ENCODE measurements around the gene XYLT1.

Gene XYLT1

GRCh38 chr16:17168181-17168580, 302.6 kb downstream of the XYLT1 start:
- no peak for DNase-seq

DNA sequence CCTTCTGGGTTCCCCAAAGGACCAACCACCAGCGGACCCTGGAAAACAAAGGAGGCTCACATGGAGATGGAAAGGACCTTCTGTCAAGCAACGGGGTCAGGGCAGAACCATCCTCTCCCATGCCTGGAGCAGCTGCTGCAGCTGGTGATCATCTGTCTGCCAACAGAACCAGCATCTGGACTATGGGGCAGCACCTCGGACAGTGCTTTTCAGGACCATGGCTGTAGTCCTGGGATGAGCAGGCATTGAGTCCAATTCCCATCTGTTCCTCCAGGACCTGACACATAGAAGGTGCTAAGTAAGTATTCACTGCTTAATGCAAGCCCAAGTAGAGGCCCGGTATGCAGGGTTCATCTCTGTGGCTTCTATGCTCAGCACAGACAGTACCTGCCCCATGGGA, 304.7 kb downstream of the XYLT1 start:
- no peak for DNase-seq

DNA sequence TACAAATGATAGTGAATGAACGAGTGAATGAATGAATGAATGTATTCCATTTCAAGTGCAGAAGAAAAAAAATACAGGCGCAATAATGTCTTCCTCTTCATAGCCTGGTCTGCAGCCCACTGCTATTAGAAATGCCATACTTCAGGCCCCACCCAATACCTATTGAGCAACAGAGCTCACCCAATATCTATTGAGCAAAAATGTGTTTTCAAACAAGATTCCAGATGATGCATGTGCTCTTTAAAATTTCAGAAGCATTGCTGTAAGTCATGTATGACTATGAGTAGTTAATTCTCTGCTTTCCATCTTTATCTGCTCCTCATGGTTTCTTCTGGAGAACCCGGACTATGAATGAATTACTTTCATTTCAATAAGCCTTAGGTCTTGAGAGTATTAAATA, 308.2 kb downstream of the XYLT1 start:
- DNase-seq: no peak

DNA sequence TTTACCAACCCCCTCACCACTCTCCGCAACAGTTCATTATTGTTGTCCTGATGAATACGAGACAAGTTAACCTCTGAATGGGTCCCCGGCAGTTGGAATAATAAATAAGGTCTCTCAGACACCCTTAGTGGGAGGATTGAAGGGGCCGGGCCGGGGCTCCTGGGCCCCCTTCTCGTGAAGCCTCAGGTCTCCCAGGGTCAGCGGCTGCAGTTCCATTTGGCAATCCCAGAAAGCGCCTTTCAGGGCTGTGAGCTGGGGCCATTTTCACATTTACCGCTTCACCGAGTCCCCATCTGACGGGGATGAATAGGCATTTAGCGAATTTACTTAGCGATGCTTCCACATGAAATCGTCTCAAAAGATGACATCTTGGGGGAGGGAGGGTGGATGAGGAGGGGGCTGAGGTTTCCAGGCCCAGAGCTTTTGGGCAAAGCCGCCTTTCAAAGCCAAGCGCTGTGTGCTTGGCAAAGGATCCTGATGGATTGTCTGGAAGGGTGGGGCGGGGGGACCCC, 309.8 kb downstream of the XYLT1 start:
- DNase-seq: peak; percentile 25

GRCh38 chr16:17160285-17160853, 310.4 kb downstream of the XYLT1 start:
- DNase-seq: peak; percentile 53

- DNase-seq: no peak
Observed at GRCh38 chr16:17159617-17160016, 311.1 kb downstream of the XYLT1 start.

DNA sequence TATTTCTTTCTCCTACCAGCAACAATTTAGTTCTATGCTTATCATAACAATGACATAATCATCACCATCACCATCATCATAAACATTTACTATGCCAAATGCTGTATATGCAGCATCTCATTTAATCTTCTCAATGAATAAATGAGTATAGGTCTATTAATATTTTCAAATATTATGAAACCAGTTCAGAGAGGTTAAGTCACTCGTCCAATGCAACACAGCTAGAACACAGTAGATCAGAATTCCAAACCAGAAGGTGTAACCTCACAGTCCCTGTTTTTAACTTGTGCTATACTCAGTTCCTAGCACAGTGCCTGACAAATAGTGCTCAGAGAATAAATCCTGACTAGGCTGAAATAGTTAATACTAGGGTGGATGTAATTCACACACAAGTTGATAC, 314.8 kb downstream of the XYLT1 start:
- no peak for DNase-seq

DNA sequence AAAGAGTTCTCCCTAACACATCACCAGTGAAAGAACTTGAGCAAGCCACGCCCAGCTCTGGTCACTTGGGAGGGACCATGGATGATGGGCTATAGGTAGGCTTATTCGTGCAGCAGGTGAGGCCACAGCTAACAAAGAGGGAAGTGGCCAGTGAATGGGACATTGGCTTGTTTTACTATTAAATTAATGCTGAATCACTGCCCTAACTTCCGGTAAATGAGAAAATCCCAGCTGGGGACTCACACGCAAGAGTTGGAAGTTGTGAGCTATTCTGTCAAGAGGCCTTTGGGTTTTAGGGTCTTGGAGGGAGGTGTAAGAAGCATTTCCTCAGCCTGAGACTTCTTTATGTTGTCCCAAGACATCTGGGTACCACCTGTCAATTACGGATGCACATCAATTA, 315.3 kb downstream of the XYLT1 start:
- DNase-seq: no peak

DNA sequence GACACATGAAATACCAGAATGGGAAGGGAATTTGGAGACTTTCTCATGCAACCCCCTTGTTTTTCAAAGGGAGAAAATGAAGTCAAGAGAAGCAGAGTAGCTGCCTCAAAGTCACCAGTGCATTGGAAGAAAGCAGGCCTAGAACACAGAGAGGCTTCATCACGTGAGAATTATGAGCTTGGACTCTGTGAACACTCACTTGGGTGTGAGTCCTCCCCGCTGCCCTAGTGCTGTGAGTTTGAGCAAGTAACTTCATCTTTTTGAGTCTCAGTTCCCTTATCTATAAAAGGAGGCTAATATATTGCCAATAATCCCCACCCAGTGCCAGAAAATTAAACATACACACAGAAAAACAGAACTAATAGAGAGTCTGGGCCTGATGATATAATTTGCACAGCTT, 315.8 kb downstream of the XYLT1 start:
- DNase-seq: no peak

DNA sequence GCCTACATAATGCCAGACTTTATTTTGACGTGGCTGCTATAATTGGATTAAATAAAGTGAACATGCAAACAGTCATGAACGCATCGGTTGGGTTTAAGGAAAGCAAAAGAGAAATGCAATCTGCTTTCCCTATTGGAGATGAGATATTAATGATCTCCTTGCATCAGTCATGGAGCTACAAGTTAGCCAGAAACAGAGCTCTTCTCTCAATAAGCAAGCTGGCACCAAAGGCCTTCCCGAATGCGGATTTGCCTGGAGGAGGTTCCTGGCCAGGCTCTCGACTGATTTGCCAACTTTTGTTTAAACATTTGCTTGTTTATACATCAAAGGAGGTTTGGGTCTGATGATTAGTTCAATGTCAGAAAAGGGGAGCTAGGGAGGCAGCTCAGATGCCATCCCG, 318.4 kb downstream of the XYLT1 start:
- DNase-seq: no peak

DNA sequence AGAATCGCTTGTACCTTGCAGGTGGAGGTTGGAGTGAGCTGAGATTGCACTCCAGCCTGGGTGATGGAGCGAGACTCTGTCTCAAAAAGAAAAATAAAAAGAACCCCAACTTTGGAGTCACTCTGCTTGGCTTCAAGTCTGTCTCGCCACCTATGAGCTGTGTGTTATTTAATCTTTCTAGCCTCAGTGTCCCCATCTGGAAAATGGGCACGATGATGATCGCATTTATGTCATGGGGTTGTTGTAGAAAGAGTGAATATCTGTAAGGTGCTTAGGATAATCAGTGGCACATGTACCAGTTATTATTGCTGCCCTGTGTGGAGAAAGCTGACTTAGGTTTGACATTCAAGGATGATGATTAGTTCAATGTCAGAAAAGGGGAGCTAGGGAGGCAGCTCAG, 319.4 kb downstream of the XYLT1 start:
- no peak for DNase-seq

- DNase-seq: no peak
Observed at GRCh38 chr16:17149904-17150483, 320.8 kb downstream of the XYLT1 start.

GRCh38 chr16:17147942-17148341, 322.8 kb downstream of the XYLT1 start:
- no peak for DNase-seq

- DNase-seq: no peak
Observed at GRCh38 chr16:17145029-17145428, 325.7 kb downstream of the XYLT1 start.

DNA sequence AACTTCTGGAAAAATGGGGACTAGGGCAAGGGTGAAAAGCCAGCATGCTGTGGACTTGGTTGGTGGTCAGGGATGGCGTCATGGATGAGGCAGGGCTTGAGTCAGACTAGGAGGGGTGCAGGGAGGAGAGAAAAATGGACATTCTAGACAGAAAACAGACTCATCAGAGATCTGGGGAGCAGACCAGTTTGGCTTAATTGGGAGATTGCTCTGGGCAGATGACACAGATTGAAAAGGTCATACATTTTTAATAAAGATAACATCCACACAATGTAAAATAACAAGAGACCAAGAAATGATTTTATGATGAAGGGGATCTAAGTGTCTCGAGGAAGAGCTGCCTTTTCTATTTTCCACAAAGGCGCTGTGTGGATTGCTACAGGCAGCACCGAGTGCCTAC, 326.3 kb downstream of the XYLT1 start:
- no peak for DNase-seq

DNA sequence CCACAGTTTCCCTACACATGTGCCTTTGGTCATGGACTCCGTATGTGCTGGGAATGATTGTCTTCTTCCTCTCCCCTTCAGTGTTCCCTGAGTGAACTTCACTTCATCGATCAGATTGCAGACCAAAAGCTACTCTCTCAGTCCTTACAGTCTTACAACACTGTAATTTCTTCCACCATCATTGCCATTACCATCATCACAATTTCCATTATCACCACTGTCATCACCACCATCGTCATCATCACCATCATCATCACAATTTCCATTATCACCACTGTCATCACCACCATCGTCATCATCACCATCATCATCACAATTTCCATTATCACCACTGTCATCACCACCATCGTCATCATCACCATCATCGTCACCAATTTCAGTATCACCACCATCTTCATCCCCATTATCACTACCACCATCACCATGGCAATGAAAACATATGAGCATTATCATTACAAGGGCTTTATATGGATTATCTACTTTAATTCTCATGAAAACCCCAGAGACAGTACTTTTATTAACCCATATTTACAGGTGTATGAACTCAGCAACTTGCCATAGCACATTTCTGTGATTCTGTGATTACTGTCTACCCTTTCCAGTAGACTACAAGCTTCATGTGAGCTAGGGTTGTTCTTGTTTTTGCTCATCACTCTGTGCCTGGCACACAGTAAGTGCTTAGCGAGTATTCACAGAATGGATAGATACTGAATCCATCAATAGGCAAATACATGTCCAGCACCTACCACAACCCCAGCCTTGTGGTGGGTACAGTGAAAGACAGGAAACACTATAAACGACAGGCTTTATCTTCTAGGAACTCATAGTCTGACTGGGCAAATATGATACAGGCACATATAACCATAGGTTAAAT, 327.0 kb downstream of the XYLT1 start:
- no peak for DNase-seq

- DNase-seq: no peak
Observed at GRCh38 chr16:17138801-17139200, 332.0 kb downstream of the XYLT1 start.

DNA sequence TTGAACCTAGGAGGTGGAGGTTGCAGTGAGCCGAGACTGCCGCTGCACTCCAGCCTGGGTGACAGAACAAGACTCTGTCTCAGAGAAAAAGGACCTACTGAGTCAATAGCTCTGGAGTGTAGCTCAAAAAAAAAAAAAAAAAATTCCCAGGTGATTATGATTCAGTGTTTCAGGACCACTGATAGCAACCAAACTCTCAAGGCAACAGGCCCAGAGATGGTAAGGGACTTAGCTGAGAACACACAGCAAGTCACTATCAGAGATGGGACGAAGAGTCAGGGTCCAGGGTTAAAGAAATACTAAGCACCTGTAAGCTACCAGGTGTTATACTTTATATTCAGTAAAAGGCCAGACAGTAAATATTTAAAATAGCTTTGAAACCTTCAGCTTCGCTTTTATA, 335.3 kb downstream of the XYLT1 start:
- no peak for DNase-seq

DNA sequence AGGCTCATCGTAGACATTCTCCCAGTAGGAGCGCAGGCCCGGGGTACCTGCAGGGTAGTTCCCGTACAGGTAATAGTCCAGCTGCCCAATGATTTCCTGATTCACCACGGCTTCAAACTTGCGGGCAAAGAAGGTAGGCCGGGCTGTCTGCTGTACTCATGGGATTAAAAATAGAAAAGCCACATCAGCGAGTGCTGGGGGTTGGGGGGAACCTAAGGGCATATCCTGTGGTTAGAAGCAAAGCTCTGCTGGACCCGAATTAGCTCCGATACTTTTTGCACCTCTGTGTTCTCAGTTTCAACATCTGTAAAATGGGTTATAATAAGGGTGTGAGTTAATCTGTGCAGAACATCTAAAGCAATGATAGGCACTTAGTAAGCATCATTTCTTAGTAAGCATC, 336.2 kb downstream of the XYLT1 start:
- no peak for DNase-seq

GRCh38 chr16:17133851-17134250, 336.9 kb downstream of the XYLT1 start:
- no peak for DNase-seq

GRCh38 chr16:17131351-17131750, 339.4 kb downstream of the XYLT1 start:
- no peak for DNase-seq

DNA sequence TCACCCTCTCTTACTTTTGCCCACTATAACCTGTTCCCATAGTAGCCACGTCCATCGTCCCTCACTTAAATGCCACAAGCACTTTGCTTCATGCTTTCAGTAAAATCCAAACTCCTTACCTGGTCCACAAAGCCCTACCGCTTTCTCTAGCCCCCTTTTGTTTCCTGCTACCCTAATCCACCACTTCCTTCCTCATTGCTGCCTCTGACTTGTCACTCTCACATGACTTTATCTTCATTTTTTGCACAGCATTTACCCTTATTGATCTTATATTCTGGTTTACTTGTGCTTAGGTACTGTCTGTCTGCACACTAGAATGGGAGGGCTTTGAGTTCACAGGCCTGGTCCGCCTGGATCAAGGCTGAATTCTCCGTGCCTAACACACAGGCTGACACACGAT, 340.0 kb downstream of the XYLT1 start:
- no peak for DNase-seq

DNA sequence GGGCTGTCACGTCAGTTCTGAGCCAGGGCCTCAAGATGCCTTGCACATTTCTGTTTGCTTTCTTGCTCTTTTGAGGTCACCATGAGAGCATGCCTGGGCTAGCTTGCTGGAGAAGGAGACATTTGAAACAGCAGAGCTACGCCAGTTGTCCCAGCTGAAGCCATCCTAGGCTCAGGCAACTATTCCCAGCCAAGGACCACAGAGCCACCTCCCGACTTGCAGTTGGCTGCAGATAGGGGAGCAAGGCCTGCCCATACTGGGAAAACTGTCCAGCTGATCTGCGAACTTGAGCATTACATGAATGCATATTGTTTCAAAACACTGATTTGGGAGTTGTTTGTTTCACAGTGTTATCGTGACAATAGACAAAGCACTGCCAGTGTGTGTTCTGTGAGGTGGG, 340.8 kb downstream of the XYLT1 start:
- DNase-seq: no peak

- DNase-seq: no peak
Observed at GRCh38 chr16:17128791-17129190, 342.0 kb downstream of the XYLT1 start.

All from NCI-H748 treated with DMSO at 0.1 percent for 48 hours (cell line).